Large intestine (tissue), 3 donors: ENCODE data around the gene MARCHF3. TPM values are rescaled to one million over a fixed set of nuclear protein-coding genes. Genes with fewer than 3 reads are reported as not detected.
"Not testable (repeated sequence)": the region's sequence is repeated elsewhere in the genome, so short reads cannot be mapped to it uniquely, and the experiment has no call there.

Experiments used
- DNase-seq, 2 donors: peaks; one replicate each; pipeline versions ENCODE4 v3.0.0 to v3.0.0-alpha.2; 2013
- H3K27ac ChIP-seq: one replicate; pipeline ENCODE4 v1.5.1; 2013; ENCODE audit warnings: low read length
- H3K27me3 ChIP-seq: 2 replicates; pipeline ENCODE4 v1.6.1; 2013; ENCODE audit warnings: low read length; ENCODE audit not compliant: control insufficient read depth, insufficient read depth
- H3K36me3 ChIP-seq: 2 replicates; pipeline ENCODE4 v1.6.1; 2013; ENCODE audit warnings: low read length; ENCODE audit not compliant: control insufficient read depth, insufficient read depth
- H3K4me1 ChIP-seq: one replicate; pipeline ENCODE4 v1.6.1; 2013; ENCODE audit warnings: low read length; ENCODE audit not compliant: control insufficient read depth, insufficient read depth
- H3K4me3 ChIP-seq: one replicate; pipeline ENCODE4 v1.5.1; 2013; ENCODE audit warnings: low read length
- H3K9me3 ChIP-seq: one replicate; pipeline ENCODE4 v1.6.1; 2013; ENCODE audit warnings: mild to moderate bottlenecking, low read depth, low read length, moderate library complexity; ENCODE audit not compliant: control insufficient read depth
- WGBS: methylation state at CpG from one replicate; pipeline ENCODE4 v1.1.5; 2013; ENCODE audit warnings: low lambda C conversion rate; ENCODE audit not compliant: insufficient coverage; 5-methylcytosine and 5-hydroxymethylcytosine counted together
- polyA plus RNA-seq: library from polyadenylated mRNA; unstranded; fragments of 120-200 nt; gene quantifications from one replicate; pipeline ENCODE4 v1.2.1, GENCODE V29; 2013

Gene MARCHF3
- polyA plus RNA-seq, 1 donor, result 6.5 TPM

DNA sequence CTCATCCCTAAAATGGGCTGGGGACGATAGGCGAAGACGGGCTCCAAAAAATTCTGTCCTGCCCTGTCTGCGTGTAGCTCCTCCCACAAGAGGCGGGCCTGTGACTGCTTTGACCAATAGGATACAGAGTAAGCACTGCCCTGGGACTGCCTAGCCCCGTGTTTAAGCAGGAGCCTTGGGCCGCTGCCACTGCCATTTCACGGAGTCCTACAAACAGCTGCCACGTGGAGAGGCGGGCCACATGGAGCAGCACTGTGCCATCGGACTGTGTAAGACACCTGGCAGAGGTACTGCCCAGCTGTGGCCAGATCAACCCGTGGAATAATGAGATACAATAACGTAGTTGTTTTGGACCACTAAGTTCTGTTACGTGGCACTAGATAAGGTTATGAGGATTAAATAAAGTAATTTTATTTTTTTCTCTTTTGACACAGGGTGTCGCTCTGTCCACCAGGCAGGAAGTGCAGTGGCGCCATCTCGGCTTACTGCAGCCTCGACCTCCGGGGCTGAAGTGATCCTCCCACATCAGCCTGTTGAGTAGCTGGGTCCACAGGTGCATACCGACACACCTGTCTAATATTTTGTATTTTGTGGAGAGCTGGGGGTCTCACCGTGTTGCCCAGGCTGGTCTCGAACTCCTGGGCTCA lies 166.2 kb downstream of the MARCHF3 start:
- H3K4me3 ChIP-seq, result no peak overlapping the region
- H3K27me3 ChIP-seq, result peaks cover 2% of the 10 kb centered on the region
- H3K4me1 ChIP-seq, result no peaks in the 10 kb centered on the region
- H3K27ac ChIP-seq, result no peak overlapping the region
- WGBS, result no CpG with 5 or more reads among the region's 22 CpGs
- no peaks in the 10 kb centered on the region for H3K36me3 ChIP-seq
- DNase-seq, result no peak
- no peaks in the 10 kb centered on the region for H3K9me3 ChIP-seq

DNA sequence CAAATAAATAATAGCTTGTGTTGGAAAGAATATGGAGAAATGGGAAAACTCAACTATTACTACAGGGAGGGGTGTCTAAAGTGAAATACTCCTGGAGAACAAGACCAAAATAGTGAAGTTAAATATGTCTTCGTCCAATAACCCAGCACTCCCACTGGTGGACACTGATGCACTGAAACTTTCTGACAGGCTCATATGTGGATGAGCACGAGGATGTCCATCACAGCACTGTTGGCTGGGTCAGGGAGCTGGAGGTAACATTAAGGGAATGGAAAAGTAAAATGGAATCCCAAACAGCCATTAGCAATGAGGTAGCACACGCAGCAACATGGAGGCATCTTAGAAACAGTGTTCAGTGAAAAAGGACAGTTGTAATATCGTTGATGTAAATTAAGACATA lies 167.0 kb downstream of the MARCHF3 start:
- Histone ChIP-seq H3K9me3 (no peaks in the 10 kb centered on the region), H3K27me3 (no peaks in the 10 kb centered on the region), H3K36me3 (no peaks in the 10 kb centered on the region), H3K4me3 (no peak overlapping the region), H3K4me1 (no peaks in the 10 kb centered on the region), H3K27ac (no peak overlapping the region)
- WGBS, result no CpG with 5 or more reads among the region's 4 CpGs
- no peak for DNase-seq

DNA sequence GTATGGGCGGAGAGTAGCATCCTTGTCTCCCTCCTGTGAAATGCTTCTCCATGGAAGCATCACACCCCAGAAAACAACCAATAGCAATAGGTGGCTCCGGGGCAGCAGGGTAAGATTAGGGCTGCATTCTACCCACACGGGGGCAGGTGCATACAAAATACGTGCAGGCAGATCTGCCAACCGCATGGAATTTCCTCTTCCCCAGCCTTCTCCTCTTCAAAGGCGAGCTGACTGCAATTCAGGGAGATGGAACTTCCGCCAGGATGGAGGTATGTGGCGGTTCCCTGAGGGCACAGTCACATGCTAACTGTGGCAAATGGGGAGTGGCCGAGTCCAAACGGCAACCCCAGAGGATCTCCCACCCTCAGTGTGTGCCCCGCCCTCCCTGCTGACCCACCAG lies 171.9 kb downstream of the MARCHF3 start:
- no CpG with 5 or more reads among the region's 11 CpGs for WGBS
- peaks cover 5% of the 10 kb centered on the region for H3K9me3 ChIP-seq
- H3K27ac ChIP-seq, result no peak overlapping the region
- DNase-seq, result no peak
- no peaks in the 10 kb centered on the region for H3K4me1 ChIP-seq
- no peaks in the 10 kb centered on the region for H3K36me3 ChIP-seq
- no peaks in the 10 kb centered on the region for H3K27me3 ChIP-seq
- no peak overlapping the region for H3K4me3 ChIP-seq

DNA sequence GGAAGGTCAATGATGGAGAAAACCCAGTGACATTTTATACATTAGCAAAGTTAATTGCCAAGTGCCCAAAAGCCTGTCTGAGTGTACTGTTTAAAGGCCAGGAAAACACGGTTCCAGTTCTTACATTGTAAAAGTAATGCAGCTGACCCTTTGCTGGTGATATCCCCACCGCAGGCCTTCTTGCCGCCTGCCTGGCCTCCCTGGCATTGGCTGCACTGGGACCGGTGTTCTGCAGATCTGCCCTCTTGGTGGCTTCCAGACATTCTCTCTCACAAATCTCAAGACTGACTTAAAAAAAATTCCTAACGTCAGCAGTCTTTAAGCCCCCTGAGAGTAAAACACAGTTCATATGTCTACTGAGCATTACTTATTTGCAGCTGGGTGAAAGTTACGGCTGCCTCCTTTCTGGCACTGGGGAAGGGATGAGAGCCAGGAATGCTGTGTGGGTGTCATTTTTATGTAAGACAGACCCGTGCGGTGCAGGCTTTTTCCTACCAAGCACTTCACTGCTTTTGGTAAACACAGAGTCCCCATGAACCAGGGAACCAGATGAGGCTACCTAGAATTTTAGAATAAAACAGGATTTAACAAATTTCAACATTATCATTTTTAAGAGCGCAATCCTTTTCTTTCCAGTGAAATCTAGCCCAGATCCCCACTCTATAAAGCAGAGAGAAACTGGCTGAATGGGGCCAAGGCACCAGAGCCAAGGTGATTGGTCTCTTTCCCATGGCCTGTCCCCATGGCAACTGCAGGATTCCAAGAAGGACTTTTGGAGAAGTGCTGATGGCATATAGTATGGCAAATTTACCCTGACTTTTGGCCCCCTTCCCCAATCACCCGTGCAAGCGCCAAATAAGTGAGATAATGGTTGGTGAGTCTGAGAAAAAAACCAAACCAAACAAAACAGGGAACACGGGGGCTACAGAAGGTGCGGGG lies 172.6 kb downstream of the MARCHF3 start:
- no peaks in the 10 kb centered on the region for H3K36me3 ChIP-seq
- H3K4me3 ChIP-seq, result no peak overlapping the region
- H3K27ac ChIP-seq, result no peak overlapping the region
- no peaks in the 10 kb centered on the region for H3K4me1 ChIP-seq
- H3K27me3 ChIP-seq, result no peaks in the 10 kb centered on the region
- peaks cover 5% of the 10 kb centered on the region for H3K9me3 ChIP-seq
- WGBS, result no CpG with 5 or more reads among the region's 13 CpGs
- DNase-seq, result no peak

DNA sequence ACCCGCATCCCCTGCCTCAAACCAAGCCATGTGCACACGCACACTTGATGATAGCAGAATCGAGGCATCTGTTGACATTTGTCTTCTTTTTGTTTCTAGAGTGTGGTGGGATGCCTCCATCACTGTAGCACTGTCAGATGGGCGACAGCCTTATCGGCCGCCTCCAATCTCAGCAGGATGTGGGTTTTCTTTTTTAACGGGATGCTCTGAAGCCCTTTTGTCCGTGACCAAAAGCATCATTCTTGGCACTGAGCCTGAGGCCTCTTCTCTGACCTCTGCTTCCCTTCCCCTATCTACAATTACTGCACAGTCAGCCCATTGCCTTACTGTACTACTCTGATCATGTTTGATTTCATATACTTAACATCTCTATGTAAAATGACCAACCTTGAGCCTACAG lies 175.1 kb downstream of the MARCHF3 start:
- Histone ChIP-seq H3K4me3 (no peak overlapping the region), H3K36me3 (no peaks in the 10 kb centered on the region), H3K4me1 (no peaks in the 10 kb centered on the region), H3K27ac (no peak overlapping the region), H3K9me3 (peaks cover 5% of the 10 kb centered on the region), H3K27me3 (no peaks in the 10 kb centered on the region)
- WGBS, result no CpG with 5 or more reads among the region's 8 CpGs
- DNase-seq, result no peak

DNA sequence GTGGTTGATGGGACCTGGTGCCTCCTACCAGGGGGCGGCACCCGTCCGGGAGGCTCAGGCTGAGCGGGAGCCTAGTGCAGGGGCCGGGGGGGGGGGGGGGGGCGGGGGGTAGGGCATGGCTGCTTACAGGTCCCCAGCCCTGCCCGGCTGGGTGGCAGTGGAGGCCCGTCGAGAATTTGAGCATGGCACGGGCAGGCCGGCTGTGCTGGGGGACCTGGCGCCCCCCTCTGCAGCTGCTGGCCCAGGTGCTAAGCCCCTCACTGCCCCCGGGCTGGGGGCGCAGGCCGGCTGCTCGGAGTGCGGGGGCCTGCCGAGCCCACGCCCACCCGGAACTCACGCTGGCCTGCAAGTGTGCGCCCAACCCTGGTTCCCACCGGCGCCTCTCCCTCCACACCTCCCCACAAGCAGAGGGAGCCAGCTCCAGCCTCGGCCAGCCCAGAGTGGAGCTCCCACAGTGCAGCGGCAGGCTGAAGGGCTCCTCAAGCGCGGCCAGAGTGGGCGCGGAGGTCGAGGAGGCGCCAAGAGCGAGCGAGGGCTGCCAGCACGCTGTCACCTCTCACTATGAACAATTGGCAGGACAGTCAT lies 175.7 kb downstream of the MARCHF3 start:
- Histone ChIP-seq H3K36me3 (no peaks in the 10 kb centered on the region), H3K9me3 (peaks cover 5% of the 10 kb centered on the region), H3K27me3 (no peaks in the 10 kb centered on the region), H3K4me3 (no peak overlapping the region), H3K4me1 (no peaks in the 10 kb centered on the region), H3K27ac (no peak overlapping the region)
- DNase-seq, result no peak
- no CpG with 5 or more reads among the region's 35 CpGs for WGBS

DNA sequence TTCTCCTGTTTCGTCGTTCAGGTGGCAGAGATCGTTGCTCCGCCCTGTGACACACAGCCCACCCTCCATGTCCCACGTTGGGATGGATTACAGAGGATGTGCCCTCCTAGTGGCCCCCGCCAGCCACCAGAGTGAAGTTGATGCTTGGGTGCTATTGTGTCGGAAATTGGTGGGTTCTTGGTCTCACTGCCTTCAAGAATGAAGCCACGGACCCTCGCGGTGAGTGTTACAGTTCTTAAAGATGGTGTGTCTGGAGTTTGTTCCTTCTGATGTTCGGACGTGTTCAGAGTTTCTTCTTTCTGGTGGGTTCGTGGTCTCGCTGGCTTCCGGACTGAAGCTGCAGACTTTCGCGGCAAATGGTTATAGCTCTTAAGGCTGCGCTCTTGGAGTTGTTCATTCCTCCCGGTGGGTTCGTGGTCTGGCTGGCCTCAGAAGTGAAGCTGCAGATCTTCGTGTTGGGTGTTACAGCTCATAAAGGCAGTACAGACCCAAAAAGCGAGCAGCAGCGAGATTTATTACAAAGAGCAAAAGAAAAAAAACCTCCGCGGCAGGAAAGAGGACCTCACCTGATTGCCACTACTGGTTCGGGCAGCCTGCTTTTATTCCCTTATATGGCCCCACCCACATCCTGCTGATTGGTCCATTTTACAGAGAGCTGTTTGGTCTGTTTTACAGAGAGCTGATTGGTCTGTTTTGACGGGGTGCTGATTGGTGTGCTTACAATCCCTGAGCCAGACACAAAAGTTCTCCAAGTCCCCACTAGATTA lies 176.6 kb downstream of the MARCHF3 start:
- 100% methylated on average over 2 of the region's 27 CpGs for WGBS
- H3K4me1 ChIP-seq, H3K27ac ChIP-seq, H3K9me3 ChIP-seq, H3K4me3 ChIP-seq, DNase-seq, H3K36me3 ChIP-seq, H3K27me3 ChIP-seq: not testable (repeated sequence)

DNA sequence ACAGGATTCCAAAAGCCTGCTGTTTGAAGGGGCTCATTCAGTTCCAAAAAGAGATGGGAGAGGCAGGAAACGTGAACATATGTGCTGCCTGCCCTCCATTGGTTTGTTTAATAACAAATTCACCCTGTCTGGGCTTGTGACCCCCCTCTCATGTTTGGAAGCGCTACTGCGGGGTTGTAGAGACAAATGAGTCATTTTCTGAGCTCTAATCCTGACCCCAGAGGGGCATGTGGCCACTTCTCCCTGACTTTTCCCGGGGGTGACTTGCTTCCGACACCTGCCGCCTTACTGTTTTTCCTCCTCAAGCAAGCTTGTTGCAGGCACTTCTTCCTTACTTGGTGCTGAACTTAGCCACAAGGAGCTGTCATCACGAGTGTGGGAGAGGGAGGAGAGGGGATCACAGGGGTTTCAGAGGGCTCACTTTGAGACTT lies 177.5 kb downstream of the MARCHF3 start:
- Histone ChIP-seq H3K9me3 (peaks cover 5% of the 10 kb centered on the region), H3K4me3 (no peak overlapping the region), H3K27ac (no peak overlapping the region), H3K27me3 (no peaks in the 10 kb centered on the region), H3K4me1 (no peaks in the 10 kb centered on the region), H3K36me3 (no peaks in the 10 kb centered on the region)
- WGBS, result no CpG with 5 or more reads among the region's 7 CpGs
- DNase-seq, result no peak

DNA sequence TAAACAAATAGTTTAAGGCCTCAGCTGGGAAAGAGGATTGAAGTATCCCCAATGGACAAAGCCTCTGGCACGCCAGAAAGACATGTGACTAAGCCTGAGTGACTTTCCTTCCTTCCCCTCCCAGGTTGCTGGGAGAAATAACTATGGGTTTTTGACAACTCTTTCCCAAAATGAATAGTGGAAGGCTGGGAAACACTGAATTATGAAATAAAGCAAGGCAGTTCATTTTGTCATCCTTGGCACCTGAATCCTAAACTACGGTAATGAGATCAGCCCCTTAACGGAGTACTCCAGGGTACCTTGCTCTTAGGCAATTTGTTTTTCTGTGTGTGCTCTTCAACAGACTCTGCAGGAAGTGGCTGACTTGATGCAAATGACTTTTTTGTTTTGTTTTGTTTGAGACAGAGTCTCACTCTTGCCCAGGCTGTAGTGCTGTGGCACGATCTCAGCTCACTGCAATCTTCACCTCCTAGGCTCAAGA lies 178.2 kb downstream of the MARCHF3 start:
- no CpG with 5 or more reads among the region's 4 CpGs for WGBS
- H3K27ac ChIP-seq, result no peak overlapping the region
- peaks cover 5% of the 10 kb centered on the region for H3K9me3 ChIP-seq
- H3K36me3 ChIP-seq, result no peaks in the 10 kb centered on the region
- no peak for DNase-seq
- H3K4me3 ChIP-seq, result no peak overlapping the region
- no peaks in the 10 kb centered on the region for H3K27me3 ChIP-seq
- H3K4me1 ChIP-seq, result no peaks in the 10 kb centered on the region

DNA sequence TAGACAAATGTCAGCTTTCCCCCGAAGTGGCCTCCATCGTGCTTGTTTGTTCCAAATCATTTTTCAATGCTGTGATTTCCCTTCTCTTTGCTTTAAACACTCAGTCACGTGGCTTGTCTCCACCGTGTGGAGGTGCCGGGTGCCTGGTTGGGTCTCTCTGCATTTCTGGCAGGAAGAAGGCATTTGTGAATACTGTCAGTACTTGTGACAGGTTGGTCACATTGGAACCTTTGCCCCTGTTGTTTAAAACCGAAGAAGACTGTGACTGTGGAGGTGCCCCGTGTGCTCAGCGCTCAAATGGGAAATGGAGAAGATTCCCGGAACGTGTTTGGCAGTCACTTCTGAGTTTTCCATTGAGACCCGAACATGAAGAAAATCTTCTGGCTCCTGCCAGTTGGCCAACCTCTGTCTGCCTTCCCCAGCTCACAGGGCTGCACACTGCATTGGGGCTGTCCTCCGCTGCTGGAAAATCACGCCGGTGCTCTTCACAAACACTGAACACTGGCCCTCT lies 178.8 kb downstream of the MARCHF3 start:
- WGBS, result 20% methylated on average over 1 of the region's 14 CpGs
- Histone ChIP-seq H3K4me3 (no peak overlapping the region), H3K9me3 (peaks cover 5% of the 10 kb centered on the region), H3K27ac (no peak overlapping the region), H3K4me1 (no peaks in the 10 kb centered on the region), H3K36me3 (no peaks in the 10 kb centered on the region), H3K27me3 (no peaks in the 10 kb centered on the region)
- no peak for DNase-seq
